ENCODE data around the gene PCSK7.

DNA sequence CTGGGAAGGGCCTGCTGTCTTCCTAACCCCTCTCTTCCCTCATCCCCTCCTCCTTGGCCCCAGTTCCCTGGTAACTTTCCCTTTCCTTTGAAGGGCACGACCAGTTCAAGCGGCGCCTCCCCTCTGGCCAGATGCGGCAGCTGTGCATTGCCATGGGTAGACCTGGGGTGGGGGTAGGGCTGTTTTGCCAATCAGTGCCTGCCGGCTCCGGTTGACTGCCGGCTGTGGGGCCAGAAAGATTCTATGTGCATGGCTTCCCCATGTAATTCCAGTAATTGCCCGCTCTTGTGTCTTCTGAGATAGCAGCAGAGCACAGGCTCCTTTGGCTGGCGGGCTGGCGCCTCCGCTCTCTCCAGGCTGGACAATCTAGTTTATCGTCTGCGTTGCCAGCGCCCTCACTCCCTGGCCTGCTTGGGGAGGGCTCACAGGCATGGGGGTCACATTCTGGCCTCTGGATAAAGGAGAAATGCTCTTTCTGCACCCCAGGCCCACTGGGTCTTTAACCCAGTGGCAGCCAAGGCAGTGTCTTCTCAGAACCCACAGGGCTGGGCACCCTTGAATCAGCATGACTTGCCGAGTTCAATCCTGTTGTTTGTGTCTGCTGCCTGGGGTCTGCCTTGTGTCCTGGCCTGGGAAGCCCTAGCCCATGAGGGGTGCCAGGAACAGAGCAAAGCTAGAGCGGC is 43.9 kb downstream of the PCSK7 start:
- TF ChIP-seq, protein P1, sequence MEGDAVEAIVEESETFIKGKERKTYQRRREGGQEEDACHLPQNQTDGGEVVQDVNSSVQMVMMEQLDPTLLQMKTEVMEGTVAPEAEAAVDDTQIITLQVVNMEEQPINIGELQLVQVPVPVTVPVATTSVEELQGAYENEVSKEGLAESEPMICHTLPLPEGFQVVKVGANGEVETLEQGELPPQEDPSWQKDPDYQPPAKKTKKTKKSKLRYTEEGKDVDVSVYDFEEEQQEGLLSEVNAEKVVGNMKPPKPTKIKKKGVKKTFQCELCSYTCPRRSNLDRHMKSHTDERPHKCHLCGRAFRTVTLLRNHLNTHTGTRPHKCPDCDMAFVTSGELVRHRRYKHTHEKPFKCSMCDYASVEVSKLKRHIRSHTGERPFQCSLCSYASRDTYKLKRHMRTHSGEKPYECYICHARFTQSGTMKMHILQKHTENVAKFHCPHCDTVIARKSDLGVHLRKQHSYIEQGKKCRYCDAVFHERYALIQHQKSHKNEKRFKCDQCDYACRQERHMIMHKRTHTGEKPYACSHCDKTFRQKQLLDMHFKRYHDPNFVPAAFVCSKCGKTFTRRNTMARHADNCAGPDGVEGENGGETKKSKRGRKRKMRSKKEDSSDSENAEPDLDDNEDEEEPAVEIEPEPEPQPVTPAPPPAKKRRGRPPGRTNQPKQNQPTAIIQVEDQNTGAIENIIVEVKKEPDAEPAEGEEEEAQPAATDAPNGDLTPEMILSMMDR (IDR thresholded peaks at IDR 0.05; ENCODE audit: insufficient read depth, low read length, poor library complexity, severe bottlenecking), result no peak
- no peak for TF ChIP-seq EZH2phosphoT487 (conservative IDR thresholded peaks at IDR 0.05; ENCODE audit: low read length)
